ENCODE data around the gene OR9G1.

OR9G1 gene

GRCh38 chr11:56740107-56740506 is 41.2 kb downstream of the OR9G1 start:
- Mint-ChIP-seq H3K27me3 (ENCODE audit: low read depth) (no peaks in the 10 kb centered on the region), H3K27ac (no peak overlapping the region), H3K4me1 (ENCODE audit: low read depth) (no peaks in the 10 kb centered on the region), H3K4me3 (no peak overlapping the region), H3K36me3 (ENCODE audit: low read depth) (no peaks in the 10 kb centered on the region), H3K9me3 (peaks cover 8% of the 10 kb centered on the region)

DNA sequence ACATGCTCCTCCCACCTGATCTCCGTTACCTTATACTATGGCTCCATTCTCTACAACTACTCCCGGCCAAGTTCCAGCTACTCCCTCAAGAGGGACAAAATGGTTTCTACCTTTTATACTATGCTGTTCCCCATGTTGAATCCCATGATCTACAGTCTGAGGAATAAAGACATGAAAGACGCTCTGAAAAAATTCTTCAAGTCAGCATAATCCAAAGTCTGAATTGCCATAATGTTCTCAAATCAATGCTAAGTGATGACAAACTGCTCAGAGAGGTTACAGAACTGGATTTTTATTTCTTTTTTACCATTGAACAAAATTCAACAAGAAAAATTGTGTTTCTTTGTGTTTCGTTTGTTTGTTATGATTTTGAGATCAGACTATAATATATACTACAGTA is 42.0 kb downstream of the OR9G1 start:
- Mint-ChIP-seq H3K27ac (no peak overlapping the region), H3K36me3 (ENCODE audit: low read depth) (no peaks in the 10 kb centered on the region), H3K27me3 (ENCODE audit: low read depth) (no peaks in the 10 kb centered on the region), H3K4me3 (no peak overlapping the region), H3K4me1 (ENCODE audit: low read depth) (no peaks in the 10 kb centered on the region), H3K9me3 (peaks cover 8% of the 10 kb centered on the region)

- Mint-ChIP-seq H3K27ac (no peak within 1 kb of the TSS), H3K36me3 (ENCODE audit: low read depth) (no peaks in the 10 kb centered on the region), H3K27me3 (ENCODE audit: low read depth) (no peaks in the 10 kb centered on the region), H3K4me1 (ENCODE audit: low read depth) (no peaks in the 10 kb centered on the region), H3K9me3 (peaks cover 19% of the 10 kb centered on the region), H3K4me3 (no peak within 1 kb of the TSS)
Measured at GRCh38 chr11:56748597-56748996, 49.7 kb downstream of the OR9G1 start, which contains the start of gene OR9G4. Gene OR9G4, minus strand, starts transcription at chr11:56748697. Its CDS starts 4,931 bp downstream, at chr11:56743766.

- Mint-ChIP-seq H3K27me3 (ENCODE audit: low read depth) (no peaks in the 10 kb centered on the region), H3K4me3 (no peak overlapping the region), H3K4me1 (ENCODE audit: low read depth) (no peaks in the 10 kb centered on the region), H3K36me3 (ENCODE audit: low read depth) (no peaks in the 10 kb centered on the region), H3K9me3 (peaks cover 19% of the 10 kb centered on the region), H3K27ac (no peak overlapping the region)
Measured at GRCh38 chr11:56750190-56750589, 51.3 kb downstream of the OR9G1 start.

DNA sequence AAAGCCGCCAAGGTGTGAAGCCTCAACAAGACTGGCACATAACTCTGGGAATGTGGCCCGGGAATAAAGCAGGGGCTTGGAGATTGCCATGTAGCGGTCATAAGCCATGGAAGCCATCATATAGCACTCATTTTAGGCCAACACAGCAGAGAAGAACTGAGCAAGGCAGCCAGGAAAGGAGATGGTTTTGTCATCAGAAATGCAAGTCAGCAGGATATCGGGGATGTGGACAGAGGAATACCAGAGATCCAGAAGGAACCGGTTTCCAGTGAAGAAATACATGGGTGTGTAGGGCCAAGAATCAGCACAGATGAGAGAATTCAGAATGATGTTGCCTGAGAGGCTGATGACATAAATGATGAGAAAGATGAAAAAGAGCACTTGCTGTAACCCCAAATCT is 52.6 kb downstream of the OR9G1 start:
- no peak overlapping the region for H3K27ac Mint-ChIP-seq
- H3K27me3 Mint-ChIP-seq (ENCODE audit: low read depth): no peaks in the 10 kb centered on the region
- peaks cover 19% of the 10 kb centered on the region for H3K9me3 Mint-ChIP-seq
- H3K36me3 Mint-ChIP-seq (ENCODE audit: low read depth): no peaks in the 10 kb centered on the region
- no peak overlapping the region for H3K4me3 Mint-ChIP-seq
- no peaks in the 10 kb centered on the region for H3K4me1 Mint-ChIP-seq (ENCODE audit: low read depth)

Data from T-helper 1 cell treated with Interleukin-12 subunit alpha and Interleukin-12 subunit beta and Interleukin-4 antibody, amounts not matched to agents 30 μg/mL and 1 μg/mL, for 36 hours (primary cell).